MM.1S (cell line): ENCODE data around the gene MAP1LC3B2.

ENCODE experiments used
- DNase-seq: peaks from one replicate; pipeline ENCODE4 v3.0.0-alpha.2; 2015
- H2AFZ ChIP-seq: fragments of 300-600 bp; sonication (generic); 2 replicates; pipeline ENCODE4 v1.6.0; 2016; ENCODE audit warnings: antibody characterized with exemption, low read length
- H3F3A ChIP-seq: fragments of 300-600 bp; sonication (generic); 2 replicates; pipeline ENCODE4 v1.6.1; 2016; ENCODE audit warnings: mild to moderate bottlenecking, antibody characterized with exemption, low read length, moderate library complexity, mixed read lengths; ENCODE audit not compliant: insufficient read depth
- H3K27ac ChIP-seq: fragments of 300-600 bp; sonication (generic); 2 replicates; pipeline ENCODE4 v1.5.1; 2016; ENCODE audit warnings: mild to moderate bottlenecking, low read length
- H3K27me3 ChIP-seq: fragments of 300-600 bp; sonication (generic); replicated peaks from 2 replicates; pipeline ENCODE4 v1.6.0; 2016; ENCODE audit warnings: low read length; ENCODE audit not compliant: insufficient read depth
- H3K36me3 ChIP-seq: fragments of 300-600 bp; sonication (generic); replicated peaks from 2 replicates; pipeline ENCODE4 v1.6.1; 2016; ENCODE audit warnings: mild to moderate bottlenecking, low read length, mixed read lengths; ENCODE audit not compliant: insufficient read depth
- H3K4me1 ChIP-seq: fragments of 300-600 bp; sonication (generic); 2 replicates; pipeline ENCODE4 v1.6.1; 2016; ENCODE audit warnings: low read length, mixed read lengths
- H3K4me2 ChIP-seq: fragments of 300-600 bp; sonication (generic); 2 replicates; pipeline ENCODE4 v1.6.0; 2016; ENCODE audit warnings: low read depth, low read length
- H3K4me3 ChIP-seq: fragments of 300-600 bp; sonication (generic); 2 replicates; pipeline ENCODE4 v1.5.1; 2016; ENCODE audit warnings: low read length, mixed read lengths
- H3K79me2 ChIP-seq: fragments of 300-600 bp; sonication (generic); 2 replicates; pipeline ENCODE4 v1.6.1; 2016; ENCODE audit warnings: mixed run types, low read length, mixed read lengths
- H3K9ac ChIP-seq: fragments of 300-600 bp; sonication (generic); 2 replicates; pipeline ENCODE4 v1.6.1; 2016; ENCODE audit warnings: low read length, mixed read lengths
- H3K9me2 ChIP-seq: fragments of 300-600 bp; sonication (generic); replicated peaks from 2 replicates; pipeline ENCODE4 v1.6.1; 2016; ENCODE audit warnings: mild to moderate bottlenecking, low read length, mixed read lengths; ENCODE audit not compliant: insufficient read depth
- H3K9me3 ChIP-seq: fragments of 300-600 bp; sonication (generic); replicated peaks from 2 replicates; pipeline ENCODE4 v1.6.1; 2016; ENCODE audit warnings: mild to moderate bottlenecking, low read length, mixed read lengths; ENCODE audit not compliant: insufficient read depth
- H4K20me1 ChIP-seq: fragments of 300-600 bp; sonication (generic); 2 replicates; pipeline ENCODE4 v1.6.1; 2016; ENCODE audit warnings: mild to moderate bottlenecking, low read length, moderate library complexity, mixed read lengths; ENCODE audit not compliant: insufficient read depth
- CTCF ChIP-seq: fragments of 300-600 bp; sonication (generic); IDR thresholded peaks from 2 replicates; pipeline ENCODE4 v1.5.1; 2016; ENCODE audit warnings: antibody characterized with exemption, low read length, mixed read lengths
- EZH2 ChIP-seq: fragments of 300-600 bp; sonication (generic); optimal IDR thresholded peaks from 2 replicates; pipeline ENCODE3; 2017; ENCODE audit warnings: low read depth, mild to moderate bottlenecking, antibody characterized with exemption, low read length, mixed read lengths
- EZH2phosphoT487 ChIP-seq: fragments of 300-600 bp; sonication (generic); IDR thresholded peaks from 2 replicates; pipeline ENCODE4 v1.6.1; 2018; ENCODE audit warnings: antibody characterized with exemption, low read length

MAP1LC3B2 gene

GRCh38 chr12:116535241-116535640 lies 23.9 kb upstream of the MAP1LC3B2 start:
- Histone ChIP-seq H3K9me3 (no peaks in the 10 kb centered on the region), H3K4me2 (no peak overlapping the region), H3K9me2 (no peaks in the 10 kb centered on the region), H3K79me2 (peaks cover 7% of the 10 kb centered on the region), H2AFZ (no peak overlapping the region), H3K9ac (no peak overlapping the region), H3F3A (peaks cover 35% of the 10 kb centered on the region), H3K27ac (no peak overlapping the region), H3K27me3 (no peaks in the 10 kb centered on the region), H3K4me3 (no peak overlapping the region), H3K4me1 (peaks cover 39% of the 10 kb centered on the region), H3K36me3 (no peaks in the 10 kb centered on the region), H4K20me1 (no peaks in the 10 kb centered on the region)
- TF ChIP-seq CTCF = no peak
- TF ChIP-seq EZH2phosphoT487 = no peak
- no peak for TF ChIP-seq EZH2
- DNase-seq = no peak

GRCh38 chr12:116537101-116537904 lies 21.9 kb upstream of the MAP1LC3B2 start:
- peak overlapping the region; percentile 98 for H3K27ac ChIP-seq
- no peaks in the 10 kb centered on the region for H3K9me3 ChIP-seq
- peak overlapping the region; percentile 83 for H3K4me2 ChIP-seq
- H3K4me3 ChIP-seq = peak overlapping the region; percentile 37
- peak overlapping the region; percentile 58 for H3K9ac ChIP-seq
- H3K9me2 ChIP-seq = no peaks in the 10 kb centered on the region
- H3F3A ChIP-seq = peaks cover 35% of the 10 kb centered on the region
- H3K27me3 ChIP-seq = no peaks in the 10 kb centered on the region
- H2AFZ ChIP-seq = peak overlapping the region; percentile 35
- no peaks in the 10 kb centered on the region for H3K36me3 ChIP-seq
- TF ChIP-seq EZH2phosphoT487 = no peak
- no peak for TF ChIP-seq EZH2
- TF ChIP-seq CTCF = peak; percentile 4; the same call in 1 of the 2 replicates
- peak; percentile 42 for DNase-seq
- H4K20me1 ChIP-seq = no peaks in the 10 kb centered on the region
- peaks cover 39% of the 10 kb centered on the region for H3K4me1 ChIP-seq
- H3K79me2 ChIP-seq = peaks cover 7% of the 10 kb centered on the region

GRCh38 chr12:116538076-116538591 lies 21.0 kb upstream of the MAP1LC3B2 start:
- peak overlapping the region; percentile 37; the same call in 1 of the 2 replicates for H3K4me3 ChIP-seq
- H2AFZ ChIP-seq = peak overlapping the region; percentile 19; the same call in 1 of the 2 replicates
- H3K9me3 ChIP-seq = no peaks in the 10 kb centered on the region
- no peaks in the 10 kb centered on the region for H3K36me3 ChIP-seq
- peak; percentile 73 for DNase-seq
- TF ChIP-seq CTCF (no peak), EZH2phosphoT487 (no peak)
- no peaks in the 10 kb centered on the region for H3K9me2 ChIP-seq
- H3K9ac ChIP-seq = peak overlapping the region; percentile 62
- H3K27ac ChIP-seq = peak overlapping the region; percentile 98
- H3K4me2 ChIP-seq = peak overlapping the region; percentile 83
- peaks cover 39% of the 10 kb centered on the region for H3K4me1 ChIP-seq
- H4K20me1 ChIP-seq = no peaks in the 10 kb centered on the region
- peaks cover 35% of the 10 kb centered on the region for H3F3A ChIP-seq
- no peaks in the 10 kb centered on the region for H3K27me3 ChIP-seq
- H3K79me2 ChIP-seq = peaks cover 7% of the 10 kb centered on the region
